Colonic mucosa (tissue), 4 donors: Measurements from ENCODE around the gene DCAF6. TPM values are rescaled to one million over a fixed set of nuclear protein-coding genes. Genes with fewer than 3 reads are reported as not detected.

ENCODE experiments used
- DNase-seq: peaks from one replicate; pipeline ENCODE4 v3.0.0-alpha.2; 2020
- H3K27ac ChIP-seq: fragments of 200-600 bp; one replicate; pipeline ENCODE4 v1.8.0; 2021
- H3K27me3 ChIP-seq: fragments of 200-600 bp; one replicate; pipeline ENCODE4 v1.8.0; 2021
- H3K36me3 ChIP-seq: fragments of 200-600 bp; one replicate; pipeline ENCODE4 v1.8.0; 2021
- H3K4me1 ChIP-seq: fragments of 200-600 bp; one replicate; pipeline ENCODE4 v1.8.0; 2021; ENCODE audit warnings: mild to moderate bottlenecking
- H3K4me3 ChIP-seq: fragments of 200-600 bp; one replicate; pipeline ENCODE4 v1.8.0; 2021
- H3K9ac ChIP-seq, 2 donors: one replicate each; pipeline ENCODE4 v1.7.0; 2013; ENCODE audit warnings: control low read depth in 2 of 2, low read depth in 2 of 2, low read length in 2 of 2
- H3K9me3 ChIP-seq: fragments of 200-600 bp; one replicate; pipeline ENCODE4 v1.8.0; 2021
- intact Hi-C: fragments of 100-400 bp; cut with DNase I; formaldehyde crosslinking; loops from one replicate; pipeline ENCODE4 v1.14.1; 2022
- total RNA-seq, 2 donors: library from RNA; stranded (reverse); fragmentation: NEBNext Ultra II Directional in 1 of 2; extraction: Animal tissue kit (Norgen Biotek cat#: 25700) in 1 of 2; gene quantifications; one replicate each; pipeline ENCODE4 v1.2.1, GENCODE V29; 2021
- TF ChIP-seq, protein P1 (sequence below): fragments of 200-600 bp; IDR thresholded peaks from one replicate; pipeline ENCODE4 v1.8.0; 2022; ENCODE audit warnings: antibody characterized with exemption, mild to moderate bottlenecking
- donor health status: healthy.
- donor health status: DM: no; HTN: no; CAD: no.
- donor health status: DM: no; HTN: no; CAD: no.

DCAF6 gene
- total RNA-seq, 2 donors from 2014 or later, result 47.2 to 67.0 TPM

DNA sequence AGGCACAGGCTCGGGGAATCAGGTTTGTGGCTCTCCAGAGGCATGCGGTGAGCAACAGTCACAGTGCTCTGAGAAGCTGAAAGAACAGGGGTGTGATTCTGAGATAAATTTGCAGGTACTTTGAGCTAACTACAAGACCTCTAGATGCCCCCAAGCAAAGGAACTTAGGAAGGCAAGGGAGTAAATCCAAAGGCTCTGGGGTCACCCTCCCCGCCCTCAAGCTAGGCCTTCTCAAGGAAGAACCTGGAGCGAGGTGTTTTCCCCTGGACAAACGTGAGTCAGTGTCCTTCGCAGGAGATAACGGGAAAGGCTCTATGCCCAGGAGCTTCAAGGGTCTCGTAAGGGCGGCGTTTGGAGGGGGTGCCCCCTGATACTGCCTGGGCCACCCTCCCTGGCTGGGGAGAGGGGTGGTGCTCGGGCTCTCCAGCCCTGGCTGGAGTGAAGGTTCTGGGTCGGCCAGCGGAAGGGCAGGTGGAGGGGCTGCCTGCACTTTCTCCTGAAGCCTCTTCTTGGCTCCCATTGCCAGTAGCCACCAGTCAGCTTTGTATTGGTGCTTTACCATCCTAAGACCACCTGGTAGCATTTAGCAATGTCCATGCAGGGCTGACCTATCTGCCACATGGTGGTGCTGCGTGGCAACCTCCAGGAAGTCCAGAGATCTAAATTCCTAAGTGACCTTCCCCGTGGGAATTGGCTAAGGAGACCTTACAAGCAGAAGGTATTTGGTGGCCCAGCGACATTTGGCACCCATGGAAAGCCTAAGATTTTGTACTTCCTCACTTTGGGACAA lies 156.3 kb downstream of the DCAF6 start:
- Histone ChIP-seq H3K36me3 (no peaks in the 10 kb centered on the region), H3K27ac (peak overlapping the region; percentile 2), H3K4me3 (no peak overlapping the region), H3K9ac (no peak overlapping the region), H3K4me1 (peaks cover 8% of the 10 kb centered on the region), H3K9me3 (no peaks in the 10 kb centered on the region), H3K27me3 (no peaks in the 10 kb centered on the region)
- intact Hi-C loops, result loop anchor here (5.0 kb wide), 1 partner anchor 45 kb away; the partner anchor contains the start of gene GPR161
- TF ChIP-seq, protein P1, sequence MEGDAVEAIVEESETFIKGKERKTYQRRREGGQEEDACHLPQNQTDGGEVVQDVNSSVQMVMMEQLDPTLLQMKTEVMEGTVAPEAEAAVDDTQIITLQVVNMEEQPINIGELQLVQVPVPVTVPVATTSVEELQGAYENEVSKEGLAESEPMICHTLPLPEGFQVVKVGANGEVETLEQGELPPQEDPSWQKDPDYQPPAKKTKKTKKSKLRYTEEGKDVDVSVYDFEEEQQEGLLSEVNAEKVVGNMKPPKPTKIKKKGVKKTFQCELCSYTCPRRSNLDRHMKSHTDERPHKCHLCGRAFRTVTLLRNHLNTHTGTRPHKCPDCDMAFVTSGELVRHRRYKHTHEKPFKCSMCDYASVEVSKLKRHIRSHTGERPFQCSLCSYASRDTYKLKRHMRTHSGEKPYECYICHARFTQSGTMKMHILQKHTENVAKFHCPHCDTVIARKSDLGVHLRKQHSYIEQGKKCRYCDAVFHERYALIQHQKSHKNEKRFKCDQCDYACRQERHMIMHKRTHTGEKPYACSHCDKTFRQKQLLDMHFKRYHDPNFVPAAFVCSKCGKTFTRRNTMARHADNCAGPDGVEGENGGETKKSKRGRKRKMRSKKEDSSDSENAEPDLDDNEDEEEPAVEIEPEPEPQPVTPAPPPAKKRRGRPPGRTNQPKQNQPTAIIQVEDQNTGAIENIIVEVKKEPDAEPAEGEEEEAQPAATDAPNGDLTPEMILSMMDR, result no peak
- peak; percentile 20 for DNase-seq

DNA sequence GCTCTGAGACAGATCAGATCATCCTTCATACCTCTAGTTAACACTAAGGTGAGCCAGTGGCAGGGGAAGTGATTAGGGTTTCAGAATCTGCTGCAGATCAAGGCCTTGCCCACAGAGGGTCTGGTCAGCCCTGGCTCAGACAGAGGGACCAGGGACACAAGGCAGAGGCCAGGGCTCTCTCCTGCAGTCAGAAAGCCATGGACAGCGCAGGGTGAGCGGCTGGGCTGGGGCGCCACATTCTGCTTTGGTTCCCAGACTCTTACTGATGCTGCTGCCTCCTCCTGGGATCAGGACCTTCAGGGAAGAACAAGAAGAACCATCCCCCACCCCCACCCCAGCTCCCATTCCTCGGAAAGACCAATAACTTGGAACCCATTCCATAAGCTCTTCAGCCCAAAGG lies 157.1 kb downstream of the DCAF6 start:
- no peak overlapping the region for H3K4me3 ChIP-seq
- H3K4me1 ChIP-seq, result peaks cover 8% of the 10 kb centered on the region
- TF ChIP-seq, protein P1, result no peak
- H3K9ac ChIP-seq, result no peak overlapping the region
- DNase-seq, result peak; percentile 12
- no peaks in the 10 kb centered on the region for H3K36me3 ChIP-seq
- no peak overlapping the region for H3K27ac ChIP-seq
- H3K9me3 ChIP-seq, result no peaks in the 10 kb centered on the region
- no peaks in the 10 kb centered on the region for H3K27me3 ChIP-seq
- intact Hi-C loops, result loop anchor here (5.0 kb wide), 1 partner anchor 44 kb away; the partner anchor contains the start of gene GPR161

DNA sequence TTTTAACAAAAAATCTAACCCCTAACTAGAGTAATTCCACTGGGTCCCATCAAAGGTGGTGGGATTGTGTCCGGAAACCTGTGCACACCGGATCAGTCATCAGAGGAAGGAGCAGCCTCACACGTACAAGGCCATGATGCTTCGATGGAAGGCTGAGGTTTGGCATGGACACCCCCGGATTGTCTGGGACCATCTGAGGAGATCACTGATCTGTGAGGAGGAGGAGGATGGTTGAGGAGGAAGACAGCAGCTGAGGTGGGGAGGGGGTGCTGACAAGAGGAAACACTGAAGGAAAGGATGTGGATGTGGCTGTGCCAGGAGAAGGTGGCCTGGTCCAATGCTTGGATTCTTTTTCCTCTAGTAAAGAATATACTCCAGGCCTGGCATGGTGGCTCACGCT lies 159.0 kb downstream of the DCAF6 start:
- no peaks in the 10 kb centered on the region for H3K36me3 ChIP-seq
- DNase-seq, result no peak
- intact Hi-C loops, result no loop called here

DNA sequence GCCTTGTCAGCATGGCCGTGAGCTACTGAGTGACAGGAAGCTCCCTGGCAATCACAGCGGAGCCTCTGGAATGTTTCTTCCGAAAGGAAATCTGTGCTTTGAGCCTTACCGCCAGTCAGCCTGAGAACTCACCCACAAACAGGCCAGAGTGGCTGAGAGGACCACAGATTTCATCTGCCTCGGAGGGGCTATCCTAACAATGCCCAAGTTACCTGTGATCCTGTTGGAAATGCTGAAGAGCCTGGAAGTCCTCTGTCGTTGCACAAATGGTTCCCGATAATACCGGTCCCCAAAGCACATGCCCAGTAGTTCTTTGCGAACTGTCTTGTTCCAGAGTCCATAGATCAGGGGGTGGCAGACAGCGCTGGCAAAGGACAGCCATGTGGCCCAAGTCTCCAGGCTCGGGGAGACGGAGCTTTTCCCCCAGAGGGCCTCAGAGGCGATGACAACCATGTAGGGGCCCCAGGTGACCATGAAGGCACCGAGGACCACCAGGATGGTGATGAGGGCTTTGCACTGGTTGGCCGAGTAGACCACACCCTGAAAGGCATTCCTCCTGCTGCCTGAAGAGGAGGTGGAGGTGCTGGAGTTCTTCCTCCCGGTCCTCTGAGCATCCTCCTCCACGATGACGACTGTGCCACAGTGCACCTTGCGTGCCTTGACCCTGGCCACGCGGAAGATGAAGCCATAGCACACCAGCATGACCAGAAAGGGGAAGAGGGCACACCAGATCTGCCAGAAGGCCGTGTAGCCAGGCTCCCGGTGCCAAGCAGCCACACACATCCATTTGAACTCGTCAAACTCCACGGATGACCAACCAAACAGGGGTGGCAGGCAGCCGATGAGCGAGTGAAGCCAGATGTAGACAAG lies 160.0 kb downstream of the DCAF6 start:
- Histone ChIP-seq H3K9me3 (no peaks in the 10 kb centered on the region), H3K9ac (no peak overlapping the region), H3K4me1 (peaks cover 4% of the 10 kb centered on the region), H3K27ac (no peak overlapping the region), H3K36me3 (no peaks in the 10 kb centered on the region), H3K27me3 (no peaks in the 10 kb centered on the region), H3K4me3 (no peak overlapping the region)
- TF ChIP-seq, protein P1, result no peak
- intact Hi-C loops, result no loop called here
- DNase-seq, result peak; percentile 13

More for the DNA sequence above, 159.0 kb downstream of the DCAF6 start:
- Histone ChIP-seq H3K9ac (no peak overlapping the region), H3K4me1 (peaks cover 4% of the 10 kb centered on the region), H3K27ac (no peak overlapping the region), H3K27me3 (no peaks in the 10 kb centered on the region), H3K9me3 (no peaks in the 10 kb centered on the region), H3K4me3 (no peak overlapping the region)
- TF ChIP-seq, protein P1, result no peak

DNA sequence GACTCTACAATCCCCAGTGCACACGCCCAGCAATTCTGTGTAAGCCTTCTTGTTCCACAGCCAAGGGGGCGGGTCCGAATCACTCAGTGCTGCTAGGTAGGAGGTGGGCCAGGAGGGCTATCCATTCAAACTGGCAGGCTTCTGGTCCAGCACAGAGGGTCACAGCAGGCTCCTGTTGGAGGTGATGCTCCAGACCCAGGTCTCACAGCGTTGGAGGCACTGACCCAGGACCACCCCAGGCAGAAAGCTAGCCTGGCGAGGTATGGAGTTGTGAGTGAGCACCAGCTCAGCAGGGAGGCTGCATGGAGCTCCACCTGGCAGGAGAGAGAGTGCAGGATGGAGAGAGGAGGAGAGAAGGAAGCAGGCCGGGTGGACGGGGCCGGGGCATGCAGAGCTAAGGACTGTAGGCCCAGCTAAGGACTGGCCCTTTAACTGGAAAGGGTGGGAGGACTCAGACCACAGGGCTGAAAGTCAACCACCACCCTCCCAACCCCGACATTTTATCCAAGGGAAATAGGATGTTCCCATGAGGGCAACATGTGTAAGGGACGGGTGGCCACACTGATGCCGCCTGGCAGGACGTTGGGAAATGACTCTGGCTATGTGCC lies 161.5 kb downstream of the DCAF6 start:
- H3K36me3 ChIP-seq, result no peaks in the 10 kb centered on the region
- TF ChIP-seq, protein P1, result no peak

More for the DNA sequence above, 161.5 kb downstream of the DCAF6 start:
- Histone ChIP-seq H3K27ac (no peak overlapping the region), H3K4me1 (no peaks in the 10 kb centered on the region), H3K27me3 (no peaks in the 10 kb centered on the region), H3K9me3 (no peaks in the 10 kb centered on the region), H3K4me3 (no peak overlapping the region), H3K9ac (no peak overlapping the region)
- no peak for DNase-seq
- intact Hi-C loops, result no loop called here
